SHP77 treated with DMSO at 0.1 percent for 48 hours (cell line): ENCODE measurements around the gene MYOC.
A peak's percentile ranks its signal among the peaks of the same experiment; 100 is the strongest.
"Not testable (repeated sequence)": the region's sequence is repeated elsewhere in the genome, so short reads cannot be mapped to it uniquely, and the experiment has no call there.

Source experiments
- DNase-seq: peaks from one replicate; lab custom pipeline; 2025; lab: John Stamatoyannopoulos, UW

Gene MYOC

GRCh38 chr1:171652234-171652822 lies at the start of gene MYOC:
Gene MYOC (minus strand): TSS chr1:171652688. CDS start chr1:171652611, 77 bp downstream.
- no peak for DNase-seq

- DNase-seq, result no peak
Measured at GRCh38 chr1:171699531-171699930, 47.0 kb upstream of the MYOC start.

- DNase-seq, result not testable (repeated sequence)
Measured at GRCh38 chr1:171695772-171696171, 43.3 kb upstream of the MYOC start.

- not testable (repeated sequence) for DNase-seq
Measured at GRCh38 chr1:171693541-171693940, 41.1 kb upstream of the MYOC start.

GRCh38 chr1:171683870-171684269 lies 31.4 kb upstream of the MYOC start:
- no peak for DNase-seq

GRCh38 chr1:171680339-171680738 lies 27.9 kb upstream of the MYOC start:
- no peak for DNase-seq

- DNase-seq, result no peak
Measured at GRCh38 chr1:171676823-171677222, 24.3 kb upstream of the MYOC start.

- DNase-seq, result no peak
Measured at GRCh38 chr1:171674431-171675405, 22.2 kb upstream of the MYOC start.

- DNase-seq, result no peak
Measured at GRCh38 chr1:171670739-171671138, 18.3 kb upstream of the MYOC start.

GRCh38 chr1:171668372-171668771 lies 15.9 kb upstream of the MYOC start:
- DNase-seq, result no peak

- no peak for DNase-seq
Measured at GRCh38 chr1:171666114-171666769, 13.8 kb upstream of the MYOC start.

- no peak for DNase-seq
Measured at GRCh38 chr1:171664976-171665375, 12.5 kb upstream of the MYOC start.

GRCh38 chr1:171663854-171664575 lies 11.5 kb upstream of the MYOC start:
- DNase-seq, result no peak

- no peak for DNase-seq
Measured at GRCh38 chr1:171663036-171663853, 10.8 kb upstream of the MYOC start.

- no peak for DNase-seq
Measured at GRCh38 chr1:171661076-171661650, 8.7 kb upstream of the MYOC start.

- not testable (repeated sequence) for DNase-seq
Measured at GRCh38 chr1:171656206-171656605, 3.7 kb upstream of the MYOC start.

GRCh38 chr1:171655746-171656116 lies 3.2 kb upstream of the MYOC start:
- no peak for DNase-seq

GRCh38 chr1:171654942-171655745 lies 2.7 kb upstream of the MYOC start:
- DNase-seq, result peak; percentile 44

- no peak for DNase-seq
Measured at GRCh38 chr1:171654201-171654941, 1.9 kb upstream of the MYOC start.
